NCI-H510A (cell line): ENCODE measurements around the gene TMPRSS11D.

Source experiments
- DNase-seq: peaks from one replicate; lab custom pipeline; 2025; lab: John Stamatoyannopoulos, UW

Gene TMPRSS11D

DNA sequence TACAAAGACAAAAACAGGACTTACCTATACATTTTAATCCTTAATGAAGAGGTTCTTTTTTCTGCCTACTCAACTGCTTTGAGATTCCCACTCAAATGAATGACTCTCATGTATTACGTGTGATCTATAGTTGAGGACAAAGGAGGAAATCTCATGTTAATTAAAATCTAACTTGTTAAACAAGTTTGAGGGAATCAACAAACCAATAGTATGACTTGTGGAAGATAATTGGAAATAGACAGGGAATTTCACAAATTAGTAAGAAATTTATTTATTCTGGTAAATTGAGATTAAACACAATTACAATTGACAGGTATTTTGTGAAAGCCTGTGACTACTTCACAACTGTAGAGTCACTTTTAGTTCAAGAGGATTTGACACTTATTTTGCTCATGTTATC is at the start of gene TMPRSS11D:
Gene TMPRSS11D, minus strand, starts transcription at position 101 of the 400 bp plus-strand sequence. Its CDS starts 69 bp downstream, at position 32.
- no peak for DNase-seq

- DNase-seq: no peak
Measured at GRCh38 chr4:67933038-67933437, 49.2 kb upstream of the TMPRSS11D start.

GRCh38 chr4:67931256-67931655 is 47.5 kb upstream of the TMPRSS11D start:
- no peak for DNase-seq

DNA sequence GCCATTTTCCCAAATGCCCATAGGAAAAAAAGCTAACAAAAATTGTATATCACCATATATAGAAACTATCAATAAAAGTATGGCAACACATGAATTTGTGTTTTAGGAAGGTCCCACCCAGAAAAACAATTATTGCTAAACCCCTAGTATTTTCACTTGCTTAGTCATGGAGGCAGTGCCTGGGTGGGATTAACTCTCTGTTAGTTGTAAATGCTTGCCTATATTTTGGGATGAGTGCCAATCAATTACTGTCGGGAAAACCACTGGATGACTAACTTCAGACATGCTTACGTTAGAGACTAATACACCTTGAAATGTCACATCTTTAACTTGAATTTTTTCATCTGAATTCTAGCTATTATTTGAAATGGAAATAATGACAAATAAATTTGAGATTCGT is 45.6 kb upstream of the TMPRSS11D start:
- DNase-seq: no peak

DNA sequence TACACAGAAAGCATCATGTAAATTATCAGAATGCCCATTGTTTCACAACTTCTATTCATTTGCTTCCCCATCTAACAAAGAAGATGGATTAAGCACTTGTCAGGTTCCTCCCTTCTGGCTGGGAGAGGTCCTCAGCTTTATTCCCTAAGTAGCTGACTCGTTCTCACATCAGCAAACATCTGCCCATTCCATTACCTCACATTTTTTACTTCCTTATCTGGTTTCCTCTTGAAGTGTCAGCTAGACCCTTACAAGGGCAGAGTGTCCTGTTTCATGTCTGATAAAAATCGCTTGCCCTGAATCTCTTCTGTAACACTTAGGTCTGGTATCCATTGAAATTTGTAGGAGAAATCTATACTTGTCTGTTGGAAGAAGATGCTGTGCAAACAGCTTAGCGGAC is 44.7 kb upstream of the TMPRSS11D start:
- DNase-seq: no peak

DNA sequence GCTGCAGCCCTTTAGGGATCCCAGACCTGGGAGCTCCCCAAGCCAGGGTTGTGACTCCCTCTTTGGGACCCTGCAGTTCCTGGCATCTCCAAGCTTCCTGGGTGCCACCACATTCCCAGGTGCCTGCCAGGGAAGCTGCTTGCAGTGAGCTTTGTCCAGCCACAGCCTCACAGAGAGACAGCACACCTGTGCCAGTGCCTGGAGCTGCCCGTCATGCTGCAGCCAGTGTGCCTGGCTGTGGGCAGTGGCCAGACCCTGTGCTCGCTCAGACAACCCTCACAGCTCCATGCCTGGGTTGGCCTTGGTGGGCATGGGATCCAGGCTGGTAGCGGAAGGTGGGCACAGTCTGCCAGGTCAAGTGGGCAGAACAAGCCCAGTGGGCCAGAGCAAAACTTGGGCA is 43.4 kb upstream of the TMPRSS11D start:
- DNase-seq: no peak

- DNase-seq: no peak
Measured at GRCh38 chr4:67926485-67926884, 42.7 kb upstream of the TMPRSS11D start.

GRCh38 chr4:67922697-67923096 is 38.9 kb upstream of the TMPRSS11D start:
- no peak for DNase-seq

GRCh38 chr4:67918428-67918827 is 34.6 kb upstream of the TMPRSS11D start:
- no peak for DNase-seq

- DNase-seq: no peak
Measured at GRCh38 chr4:67915400-67915966, 31.7 kb upstream of the TMPRSS11D start.

DNA sequence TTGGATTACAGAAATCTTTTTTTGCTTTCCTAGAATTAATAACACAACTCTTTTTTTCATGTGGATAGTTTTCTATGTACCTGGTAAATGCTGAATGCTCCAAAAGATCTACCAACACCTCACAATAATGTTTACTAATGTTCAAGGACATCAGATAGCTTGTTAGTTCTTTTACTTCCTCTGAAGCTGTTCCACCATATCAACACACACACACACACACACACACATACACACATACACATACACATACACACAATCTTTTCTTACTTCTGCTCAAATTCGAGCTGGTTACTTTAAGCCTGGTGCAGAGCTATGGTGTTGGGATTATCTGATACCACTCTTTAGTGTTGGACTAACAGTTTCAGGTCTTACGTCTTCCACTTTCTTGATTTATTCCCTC is 28.3 kb upstream of the TMPRSS11D start:
- no peak for DNase-seq

GRCh38 chr4:67911638-67912037 is 27.8 kb upstream of the TMPRSS11D start:
- DNase-seq: no peak

DNA sequence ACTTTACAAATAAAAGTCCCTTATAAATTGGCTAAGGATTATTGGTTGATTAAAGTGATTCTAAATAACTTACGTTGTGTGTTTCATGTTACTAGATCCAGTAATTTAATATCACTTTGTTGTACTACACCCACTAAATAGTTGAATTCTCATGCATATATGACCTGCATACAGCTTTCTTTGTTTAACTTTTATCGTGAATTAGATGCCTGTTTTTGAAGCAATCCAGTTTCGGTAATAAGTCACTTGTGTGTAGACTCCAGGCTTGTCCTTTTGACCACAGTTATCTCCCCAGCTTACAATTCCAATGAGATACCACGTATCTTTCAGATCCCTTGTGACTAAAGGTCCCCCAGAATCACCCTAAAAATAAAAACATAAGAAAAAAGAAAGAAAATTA is 27.3 kb upstream of the TMPRSS11D start:
- DNase-seq: no peak

GRCh38 chr4:67910585-67910905 is 26.7 kb upstream of the TMPRSS11D start:
- no peak for DNase-seq

GRCh38 chr4:67909905-67910584 is 26.2 kb upstream of the TMPRSS11D start:
- no peak for DNase-seq

GRCh38 chr4:67907650-67908049 is 23.8 kb upstream of the TMPRSS11D start:
- DNase-seq: no peak

- DNase-seq: no peak
Measured at GRCh38 chr4:67899096-67899495, 15.3 kb upstream of the TMPRSS11D start.

DNA sequence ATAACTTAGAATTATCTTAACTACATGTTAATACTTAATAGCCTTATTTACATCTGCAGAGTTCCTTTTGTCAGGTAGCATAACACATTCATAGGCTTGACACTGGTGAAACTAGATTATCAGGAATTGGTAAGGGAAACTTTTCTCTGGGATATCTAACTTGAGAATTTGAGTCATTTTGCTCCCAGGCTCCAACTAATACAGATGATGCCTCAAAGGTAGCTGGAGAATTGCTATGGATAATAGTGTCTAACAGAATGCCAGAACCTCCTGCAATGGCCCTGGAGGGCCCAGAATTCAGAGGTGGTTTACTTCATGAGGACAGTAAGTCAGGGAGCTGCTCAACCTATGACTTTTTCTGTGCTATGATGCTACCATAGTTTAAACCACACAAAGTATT is 13.9 kb upstream of the TMPRSS11D start:
- no peak for DNase-seq

DNA sequence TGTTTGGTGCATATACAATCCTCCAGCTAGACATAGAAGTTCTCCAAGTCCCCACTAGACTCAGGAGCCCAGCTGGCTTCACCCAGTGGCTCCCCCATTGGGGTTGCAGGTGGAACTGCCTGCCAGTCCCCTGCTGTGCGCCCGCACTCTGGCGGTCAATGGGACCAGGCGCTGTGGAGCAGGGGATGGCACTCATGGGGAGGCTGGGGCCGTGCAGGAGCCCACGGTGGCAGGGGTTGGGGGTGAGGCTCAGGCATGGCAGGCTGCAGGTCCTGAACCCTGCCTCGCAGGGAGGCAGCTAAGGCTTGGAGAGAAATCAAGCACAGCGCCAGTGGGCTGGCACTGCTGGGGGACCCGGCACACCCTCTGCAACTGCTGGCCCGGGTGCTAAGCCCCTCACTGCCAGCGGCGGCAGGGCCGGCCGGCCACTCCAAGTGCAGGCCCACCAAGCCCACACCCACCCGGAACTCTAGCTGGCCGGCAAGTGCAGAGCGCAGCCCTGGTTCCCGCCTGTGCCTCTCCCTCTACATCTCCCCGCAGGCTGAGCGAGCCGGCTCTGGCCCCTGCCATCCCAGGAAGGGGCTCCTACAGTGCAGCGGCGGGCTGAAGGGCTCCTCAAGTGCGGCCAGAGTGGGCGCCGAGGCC is 12.7 kb upstream of the TMPRSS11D start:
- no peak for DNase-seq

GRCh38 chr4:67894659-67895058 is 10.9 kb upstream of the TMPRSS11D start:
- no peak for DNase-seq

DNA sequence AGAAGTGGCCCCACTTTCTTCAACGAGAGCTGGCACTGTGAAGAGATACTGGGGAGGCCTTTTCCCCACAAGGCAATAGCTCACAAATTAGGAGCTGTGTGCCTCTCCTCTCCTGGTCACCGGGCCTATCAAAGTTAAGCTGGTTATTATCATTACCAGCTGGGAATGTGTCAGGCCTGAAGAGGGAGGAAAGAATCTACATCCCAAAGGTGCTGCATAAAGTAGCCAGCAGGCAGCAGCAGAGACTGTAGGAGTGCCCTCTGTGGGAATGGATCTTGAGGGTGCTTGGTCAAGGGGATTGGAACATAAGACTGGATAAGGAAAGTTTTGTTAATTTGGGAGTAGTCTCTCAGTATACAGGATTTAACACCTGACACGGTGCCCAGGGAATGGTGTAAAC is 9.1 kb upstream of the TMPRSS11D start:
- DNase-seq: no peak

DNA sequence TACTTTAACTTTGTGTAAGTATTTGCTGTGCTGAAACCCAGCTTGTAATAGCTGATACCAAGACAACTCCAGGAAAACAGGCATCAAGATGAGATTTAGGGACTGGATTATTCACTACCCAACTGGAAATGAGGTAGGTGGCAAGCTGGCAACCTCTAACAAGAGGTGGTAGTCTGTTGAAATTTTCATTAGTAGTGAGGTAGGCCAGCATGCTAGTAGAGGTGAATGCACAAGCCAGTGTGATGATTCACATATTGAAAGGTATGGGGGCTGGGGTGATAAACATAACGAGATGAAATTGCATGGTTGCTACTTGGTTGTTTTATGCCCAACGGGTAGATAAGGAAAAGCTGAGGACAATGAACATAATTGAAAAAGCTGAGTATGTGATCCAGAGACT is 8.5 kb upstream of the TMPRSS11D start:
- no peak for DNase-seq

GRCh38 chr4:67891645-67892044 is 7.8 kb upstream of the TMPRSS11D start:
- no peak for DNase-seq

DNA sequence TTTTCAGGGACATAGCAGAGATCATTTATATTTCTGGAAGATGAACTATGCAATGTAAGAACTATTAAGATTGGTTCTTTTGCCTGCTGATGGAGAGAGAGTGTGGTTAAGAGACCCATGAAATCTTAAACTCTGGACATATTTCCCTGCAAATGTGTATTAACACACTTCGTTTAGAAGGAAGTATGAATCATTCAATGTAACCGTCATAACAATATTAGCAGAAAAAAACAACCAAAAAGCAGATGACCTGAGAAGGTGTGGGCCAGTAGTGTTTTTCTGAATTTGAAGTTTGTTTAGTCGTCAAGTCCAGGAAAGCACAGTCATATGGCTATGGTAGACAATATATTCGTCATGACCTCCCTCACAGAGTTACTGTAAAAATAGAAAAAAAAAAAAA is 2.5 kb upstream of the TMPRSS11D start:
- DNase-seq: no peak
